ENCODE data around the gene CCR4.

DNA sequence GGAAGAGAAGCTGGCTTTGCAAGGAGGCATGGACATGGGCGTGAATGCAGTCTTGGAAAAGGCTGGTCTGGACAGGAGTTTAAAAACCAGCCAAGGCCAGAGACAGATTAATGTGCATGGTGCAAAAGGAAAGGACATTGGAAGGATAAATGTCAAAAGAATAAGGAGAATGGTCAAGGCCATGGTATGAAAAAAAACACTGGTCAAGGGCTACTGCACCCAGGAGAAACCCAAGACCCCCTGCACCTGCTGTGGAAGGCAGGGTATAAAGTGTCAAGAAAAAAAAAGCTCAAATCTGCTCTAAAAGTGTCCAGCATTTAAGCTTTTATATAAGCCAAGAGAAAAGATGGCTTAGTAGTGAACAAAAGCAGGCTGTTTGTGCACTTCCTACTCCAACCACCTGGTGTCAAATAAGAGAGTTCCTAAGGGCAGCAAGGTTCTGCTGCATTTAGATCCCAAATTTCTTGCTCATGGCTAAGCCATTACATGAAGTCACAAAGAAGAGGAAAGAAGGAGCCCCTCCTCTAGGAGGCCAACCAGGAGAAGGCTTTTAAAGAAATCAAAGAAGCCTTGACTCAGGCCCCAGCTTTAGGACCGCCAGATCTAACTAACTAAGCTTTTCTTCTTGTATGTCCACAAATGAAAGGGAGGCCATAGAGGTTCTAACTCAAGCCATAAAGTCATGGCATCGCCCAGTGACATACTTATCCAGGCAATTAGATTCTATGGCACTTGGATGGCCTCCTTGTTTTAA is 16.9 kb downstream of the CCR4 start:
- TF ChIP-seq, protein P1, sequence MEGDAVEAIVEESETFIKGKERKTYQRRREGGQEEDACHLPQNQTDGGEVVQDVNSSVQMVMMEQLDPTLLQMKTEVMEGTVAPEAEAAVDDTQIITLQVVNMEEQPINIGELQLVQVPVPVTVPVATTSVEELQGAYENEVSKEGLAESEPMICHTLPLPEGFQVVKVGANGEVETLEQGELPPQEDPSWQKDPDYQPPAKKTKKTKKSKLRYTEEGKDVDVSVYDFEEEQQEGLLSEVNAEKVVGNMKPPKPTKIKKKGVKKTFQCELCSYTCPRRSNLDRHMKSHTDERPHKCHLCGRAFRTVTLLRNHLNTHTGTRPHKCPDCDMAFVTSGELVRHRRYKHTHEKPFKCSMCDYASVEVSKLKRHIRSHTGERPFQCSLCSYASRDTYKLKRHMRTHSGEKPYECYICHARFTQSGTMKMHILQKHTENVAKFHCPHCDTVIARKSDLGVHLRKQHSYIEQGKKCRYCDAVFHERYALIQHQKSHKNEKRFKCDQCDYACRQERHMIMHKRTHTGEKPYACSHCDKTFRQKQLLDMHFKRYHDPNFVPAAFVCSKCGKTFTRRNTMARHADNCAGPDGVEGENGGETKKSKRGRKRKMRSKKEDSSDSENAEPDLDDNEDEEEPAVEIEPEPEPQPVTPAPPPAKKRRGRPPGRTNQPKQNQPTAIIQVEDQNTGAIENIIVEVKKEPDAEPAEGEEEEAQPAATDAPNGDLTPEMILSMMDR (IDR thresholded peaks at IDR 0.05): no peak
- no peak for TF ChIP-seq POLR2A (IDR thresholded peaks at IDR 0.05)

Measured in prostate gland (tissue), 2 donors.